Measurements from ENCODE around the gene TSPAN33.
"Not testable (repeated sequence)": the region's sequence is repeated elsewhere in the genome, so short reads cannot be mapped to it uniquely, and the experiment has no call there.

The TSPAN33 gene

GRCh38 chr7:129170441-129171021 lies 26.0 kb downstream of the TSPAN33 start:
- no peak for DNase-seq (ENCODE audit: low read depth in 2 of 2)

- DNase-seq (ENCODE audit: low read depth in 2 of 2): not testable (repeated sequence)
Measured at GRCh38 chr7:129173861-129174260, 29.4 kb downstream of the TSPAN33 start.

- no peak for DNase-seq (ENCODE audit: low read depth in 2 of 2)
Measured at GRCh38 chr7:129176916-129177710, 32.6 kb downstream of the TSPAN33 start.

GRCh38 chr7:129184981-129185670 lies 40.6 kb downstream of the TSPAN33 start:
- DNase-seq (ENCODE audit: low read depth in 2 of 2): no peak

GRCh38 chr7:129186749-129187260 lies 42.3 kb downstream of the TSPAN33 start:
- DNase-seq (ENCODE audit: low read depth in 2 of 2): no peak

- no peak for DNase-seq (ENCODE audit: low read depth in 2 of 2)
Measured at GRCh38 chr7:129187681-129188371, 43.3 kb downstream of the TSPAN33 start.

- DNase-seq (ENCODE audit: low read depth in 2 of 2): no peak
Measured at GRCh38 chr7:129188372-129188891, 43.9 kb downstream of the TSPAN33 start, which contains the start of gene SMO. TSS of gene SMO (plus strand) at chr7:129188633. CDS start at chr7:129189152, 519 bp downstream.

- DNase-seq (ENCODE audit: low read depth in 2 of 2): no peak
Measured at GRCh38 chr7:129188892-129189660, 44.6 kb downstream of the TSPAN33 start.

- DNase-seq (ENCODE audit: low read depth in 2 of 2): no peak
Measured at GRCh38 chr7:129189661-129190310, 45.3 kb downstream of the TSPAN33 start.

GRCh38 chr7:129191272-129191671 lies 46.8 kb downstream of the TSPAN33 start:
- no peak for DNase-seq (ENCODE audit: low read depth in 2 of 2)

GRCh38 chr7:129193892-129194291 lies 49.4 kb downstream of the TSPAN33 start:
- no peak for DNase-seq (ENCODE audit: low read depth in 2 of 2)

GRCh38 chr7:129197771-129198170 lies 53.3 kb downstream of the TSPAN33 start:
- no peak for DNase-seq (ENCODE audit: low read depth in 2 of 2)

GRCh38 chr7:129199406-129199805 lies 54.9 kb downstream of the TSPAN33 start:
- no peak for DNase-seq (ENCODE audit: low read depth in 2 of 2)

GRCh38 chr7:129202058-129202777 lies 57.7 kb downstream of the TSPAN33 start:
- DNase-seq (ENCODE audit: low read depth in 2 of 2): no peak

GRCh38 chr7:129203050-129203741 lies 58.7 kb downstream of the TSPAN33 start:
- DNase-seq (ENCODE audit: low read depth in 2 of 2): no peak

- no peak for DNase-seq (ENCODE audit: low read depth in 2 of 2)
Measured at GRCh38 chr7:129205126-129205818, 60.8 kb downstream of the TSPAN33 start.

GRCh38 chr7:129205987-129206785 lies 61.7 kb downstream of the TSPAN33 start:
- DNase-seq (ENCODE audit: low read depth in 2 of 2): no peak

- DNase-seq (ENCODE audit: low read depth in 2 of 2): no peak
Measured at GRCh38 chr7:129208667-129209066, 64.2 kb downstream of the TSPAN33 start.
